ENCODE measurements around the gene TECPR2. TPM values are rescaled to one million over a fixed set of nuclear protein-coding genes. Genes with fewer than 3 reads are reported as not detected.

The TECPR2 gene
- total RNA-seq, 1 experiment from 2014 or later: 21.3 TPM

DNA sequence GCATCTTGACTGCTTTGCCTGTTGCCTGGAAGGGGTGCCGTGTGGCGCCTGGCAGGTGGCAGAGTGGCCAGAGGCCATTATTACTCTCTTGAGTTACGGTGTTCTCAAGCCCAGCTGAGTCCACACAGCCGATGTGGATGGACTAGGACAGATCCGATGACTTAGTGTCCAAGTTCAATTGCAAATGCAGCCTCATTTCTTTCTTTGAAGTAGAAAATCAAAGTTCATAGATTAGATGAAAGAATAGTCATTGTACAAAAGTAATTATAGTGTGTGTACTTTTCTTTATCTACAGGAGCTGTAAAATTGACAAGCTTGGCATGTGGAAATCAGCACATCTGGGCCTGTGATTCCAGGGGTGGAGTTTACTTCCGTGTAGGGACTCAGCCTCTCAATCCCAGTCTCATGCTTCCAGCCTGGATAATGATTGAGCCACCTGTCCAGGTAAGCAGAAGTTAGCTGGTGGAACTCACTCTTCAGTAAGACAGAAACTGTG is 102.2 kb downstream of the TECPR2 start:
- Mint-ChIP-seq H3K9me3 (peaks cover 4% of the 10 kb centered on the region; the same call in 1 of the 2 replicates), H3K4me3 (no peak overlapping the region), H3K27me3 (ENCODE audit: low read depth) (no peaks in the 10 kb centered on the region), H3K27ac (no peak overlapping the region), H3K36me3 (peaks cover 8% of the 10 kb centered on the region), H3K4me1 (no peaks in the 10 kb centered on the region)
- CTCF ChIA-PET: no interaction called here
- no peak for TF ChIP-seq ZNF423 (CRISPR knock-in tag; IDR thresholded peaks at IDR 0.05)
- TF ChIP-seq, protein P1, sequence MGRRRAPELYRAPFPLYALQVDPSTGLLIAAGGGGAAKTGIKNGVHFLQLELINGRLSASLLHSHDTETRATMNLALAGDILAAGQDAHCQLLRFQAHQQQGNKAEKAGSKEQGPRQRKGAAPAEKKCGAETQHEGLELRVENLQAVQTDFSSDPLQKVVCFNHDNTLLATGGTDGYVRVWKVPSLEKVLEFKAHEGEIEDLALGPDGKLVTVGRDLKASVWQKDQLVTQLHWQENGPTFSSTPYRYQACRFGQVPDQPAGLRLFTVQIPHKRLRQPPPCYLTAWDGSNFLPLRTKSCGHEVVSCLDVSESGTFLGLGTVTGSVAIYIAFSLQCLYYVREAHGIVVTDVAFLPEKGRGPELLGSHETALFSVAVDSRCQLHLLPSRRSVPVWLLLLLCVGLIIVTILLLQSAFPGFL (CRISPR knock-in tag; IDR thresholded peaks at IDR 0.05; ENCODE audit: borderline replicate concordance): no peak
- TF ChIP-seq, protein P2, sequence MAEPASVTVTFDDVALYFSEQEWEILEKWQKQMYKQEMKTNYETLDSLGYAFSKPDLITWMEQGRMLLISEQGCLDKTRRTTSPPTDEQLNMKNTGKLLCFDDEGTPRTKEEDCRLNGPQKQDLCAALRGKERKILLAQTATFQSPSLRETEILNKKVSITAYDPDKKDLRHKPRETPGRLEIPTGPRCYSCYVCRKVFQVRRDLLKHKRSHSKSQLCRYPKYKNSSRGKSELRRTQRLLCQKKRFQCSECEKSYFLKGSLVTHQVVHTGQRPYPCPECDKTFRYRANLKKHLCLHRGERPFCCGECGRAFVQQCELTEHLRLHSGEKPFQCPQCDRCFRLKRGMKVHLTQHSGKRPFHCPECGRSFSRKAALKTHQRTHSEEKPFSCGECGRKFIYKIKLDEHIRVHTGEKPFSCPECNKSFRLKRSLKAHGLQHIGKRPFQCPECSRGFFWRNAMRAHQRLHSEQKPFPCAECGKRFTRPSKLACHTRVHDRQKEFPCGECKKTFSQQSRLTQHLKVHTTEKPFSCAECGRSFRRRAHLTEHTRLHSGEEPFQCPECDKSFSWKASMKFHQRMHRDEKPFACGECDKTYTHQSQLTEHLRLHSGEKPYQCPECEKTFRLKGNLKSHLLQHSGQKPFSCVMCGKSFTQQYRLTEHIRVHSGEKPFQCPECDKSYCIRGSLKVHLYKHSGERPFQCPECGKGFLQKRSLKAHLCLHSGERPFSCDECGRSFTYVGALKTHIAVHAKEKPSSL (CRISPR knock-in tag; conservative IDR thresholded peaks at IDR 0.05): no peak
- TF ChIP-seq JAZF1 (CRISPR knock-in tag; IDR thresholded peaks at IDR 0.05): no peak
- no peak for TF ChIP-seq RORB (CRISPR knock-in tag; IDR thresholded peaks at IDR 0.05)
- no peak for TF ChIP-seq RELA (CRISPR knock-in tag; IDR thresholded peaks at IDR 0.05; ENCODE audit: borderline replicate concordance)
- no peak for TF ChIP-seq IRF2 (CRISPR knock-in tag; IDR thresholded peaks at IDR 0.05; ENCODE audit: borderline replicate concordance, low read depth)
- TF ChIP-seq KAT7 (CRISPR knock-in tag; IDR thresholded peaks at IDR 0.05; ENCODE audit: borderline replicate concordance): no peak
- no peak for TF ChIP-seq SMAD3 (CRISPR knock-in tag; IDR thresholded peaks at IDR 0.05; ENCODE audit: borderline replicate concordance)
- no peak for TF ChIP-seq HMGA2 (CRISPR knock-in tag; IDR thresholded peaks at IDR 0.05)
- TF ChIP-seq, protein P3, sequence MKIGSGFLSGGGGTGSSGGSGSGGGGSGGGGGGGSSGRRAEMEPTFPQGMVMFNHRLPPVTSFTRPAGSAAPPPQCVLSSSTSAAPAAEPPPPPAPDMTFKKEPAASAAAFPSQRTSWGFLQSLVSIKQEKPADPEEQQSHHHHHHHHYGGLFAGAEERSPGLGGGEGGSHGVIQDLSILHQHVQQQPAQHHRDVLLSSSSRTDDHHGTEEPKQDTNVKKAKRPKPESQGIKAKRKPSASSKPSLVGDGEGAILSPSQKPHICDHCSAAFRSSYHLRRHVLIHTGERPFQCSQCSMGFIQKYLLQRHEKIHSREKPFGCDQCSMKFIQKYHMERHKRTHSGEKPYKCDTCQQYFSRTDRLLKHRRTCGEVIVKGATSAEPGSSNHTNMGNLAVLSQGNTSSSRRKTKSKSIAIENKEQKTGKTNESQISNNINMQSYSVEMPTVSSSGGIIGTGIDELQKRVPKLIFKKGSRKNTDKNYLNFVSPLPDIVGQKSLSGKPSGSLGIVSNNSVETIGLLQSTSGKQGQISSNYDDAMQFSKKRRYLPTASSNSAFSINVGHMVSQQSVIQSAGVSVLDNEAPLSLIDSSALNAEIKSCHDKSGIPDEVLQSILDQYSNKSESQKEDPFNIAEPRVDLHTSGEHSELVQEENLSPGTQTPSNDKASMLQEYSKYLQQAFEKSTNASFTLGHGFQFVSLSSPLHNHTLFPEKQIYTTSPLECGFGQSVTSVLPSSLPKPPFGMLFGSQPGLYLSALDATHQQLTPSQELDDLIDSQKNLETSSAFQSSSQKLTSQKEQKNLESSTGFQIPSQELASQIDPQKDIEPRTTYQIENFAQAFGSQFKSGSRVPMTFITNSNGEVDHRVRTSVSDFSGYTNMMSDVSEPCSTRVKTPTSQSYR (CRISPR knock-in tag; IDR thresholded peaks at IDR 0.05): no peak
- TF ChIP-seq ZNF396 (CRISPR knock-in tag; IDR thresholded peaks at IDR 0.05; ENCODE audit: borderline replicate concordance): no peak
- TF ChIP-seq, protein P4, sequence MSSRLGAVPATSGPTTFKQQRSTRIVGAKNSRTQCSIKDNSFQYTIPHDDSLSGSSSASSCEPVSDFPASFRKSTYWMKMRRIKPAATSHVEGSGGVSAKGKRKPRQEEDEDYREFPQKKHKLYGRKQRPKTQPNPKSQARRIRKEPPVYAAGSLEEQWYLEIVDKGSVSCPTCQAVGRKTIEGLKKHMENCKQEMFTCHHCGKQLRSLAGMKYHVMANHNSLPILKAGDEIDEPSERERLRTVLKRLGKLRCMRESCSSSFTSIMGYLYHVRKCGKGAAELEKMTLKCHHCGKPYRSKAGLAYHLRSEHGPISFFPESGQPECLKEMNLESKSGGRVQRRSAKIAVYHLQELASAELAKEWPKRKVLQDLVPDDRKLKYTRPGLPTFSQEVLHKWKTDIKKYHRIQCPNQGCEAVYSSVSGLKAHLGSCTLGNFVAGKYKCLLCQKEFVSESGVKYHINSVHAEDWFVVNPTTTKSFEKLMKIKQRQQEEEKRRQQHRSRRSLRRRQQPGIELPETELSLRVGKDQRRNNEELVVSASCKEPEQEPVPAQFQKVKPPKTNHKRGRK (CRISPR knock-in tag; IDR thresholded peaks at IDR 0.05; ENCODE audit: borderline replicate concordance): no peak
- TF ChIP-seq PRRX2 (CRISPR knock-in tag; IDR thresholded peaks at IDR 0.05): no peak
- TF ChIP-seq TCF7 (CRISPR knock-in tag; IDR thresholded peaks at IDR 0.05; ENCODE audit: low read depth): no peak
- TF ChIP-seq NFATC4 (CRISPR knock-in tag; IDR thresholded peaks at IDR 0.05): no peak
- TF ChIP-seq ESRRA (CRISPR knock-in tag; IDR thresholded peaks at IDR 0.05; ENCODE audit: borderline replicate concordance): no peak
- DNase-seq (ENCODE audit: low spot score) (no peak), ATAC-seq (no peak)
- POLR2A ChIA-PET: no interaction called here

DNA sequence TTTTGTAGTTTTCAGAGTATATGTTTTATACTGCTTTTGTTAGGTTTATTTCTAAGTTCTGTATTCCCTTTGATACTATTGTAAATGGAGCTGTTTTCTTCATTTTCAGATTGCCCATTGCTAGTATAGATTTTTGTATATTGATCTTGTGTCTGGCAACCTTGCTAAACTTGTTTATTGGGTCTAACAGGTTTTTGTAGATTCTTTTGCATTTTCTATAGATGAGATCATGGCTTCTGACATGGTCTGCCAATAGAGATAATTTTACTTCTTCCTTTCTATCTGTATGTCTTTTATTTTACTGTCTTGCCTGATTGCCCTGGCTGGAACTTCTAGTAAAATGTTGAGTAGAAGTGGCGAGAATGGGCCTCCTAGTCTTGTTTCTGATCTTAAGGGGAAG is 106.5 kb downstream of the TECPR2 start:
- peaks cover 5% of the 10 kb centered on the region; the same call in 1 of the 2 replicates for H3K36me3 Mint-ChIP-seq
- no peaks in the 10 kb centered on the region for H3K27me3 Mint-ChIP-seq (ENCODE audit: low read depth)
- no peak for ATAC-seq
- no peak overlapping the region for H3K4me3 Mint-ChIP-seq
- no peaks in the 10 kb centered on the region for H3K4me1 Mint-ChIP-seq
- no peak overlapping the region for H3K27ac Mint-ChIP-seq
- ChIA-PET POLR2A (no interaction called here), CTCF (no interaction called here)
- no peaks in the 10 kb centered on the region for H3K9me3 Mint-ChIP-seq
- DNase-seq (ENCODE audit: low spot score): no peak
- no peak for TF ChIP-seq NR1H2 (CRISPR knock-in tag; IDR thresholded peaks at IDR 0.05)
- TF ChIP-seq, protein P5, sequence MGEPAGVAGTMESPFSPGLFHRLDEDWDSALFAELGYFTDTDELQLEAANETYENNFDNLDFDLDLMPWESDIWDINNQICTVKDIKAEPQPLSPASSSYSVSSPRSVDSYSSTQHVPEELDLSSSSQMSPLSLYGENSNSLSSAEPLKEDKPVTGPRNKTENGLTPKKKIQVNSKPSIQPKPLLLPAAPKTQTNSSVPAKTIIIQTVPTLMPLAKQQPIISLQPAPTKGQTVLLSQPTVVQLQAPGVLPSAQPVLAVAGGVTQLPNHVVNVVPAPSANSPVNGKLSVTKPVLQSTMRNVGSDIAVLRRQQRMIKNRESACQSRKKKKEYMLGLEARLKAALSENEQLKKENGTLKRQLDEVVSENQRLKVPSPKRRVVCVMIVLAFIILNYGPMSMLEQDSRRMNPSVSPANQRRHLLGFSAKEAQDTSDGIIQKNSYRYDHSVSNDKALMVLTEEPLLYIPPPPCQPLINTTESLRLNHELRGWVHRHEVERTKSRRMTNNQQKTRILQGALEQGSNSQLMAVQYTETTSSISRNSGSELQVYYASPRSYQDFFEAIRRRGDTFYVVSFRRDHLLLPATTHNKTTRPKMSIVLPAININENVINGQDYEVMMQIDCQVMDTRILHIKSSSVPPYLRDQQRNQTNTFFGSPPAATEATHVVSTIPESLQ (CRISPR knock-in tag; IDR thresholded peaks at IDR 0.05): no peak
- TF ChIP-seq, protein P6, sequence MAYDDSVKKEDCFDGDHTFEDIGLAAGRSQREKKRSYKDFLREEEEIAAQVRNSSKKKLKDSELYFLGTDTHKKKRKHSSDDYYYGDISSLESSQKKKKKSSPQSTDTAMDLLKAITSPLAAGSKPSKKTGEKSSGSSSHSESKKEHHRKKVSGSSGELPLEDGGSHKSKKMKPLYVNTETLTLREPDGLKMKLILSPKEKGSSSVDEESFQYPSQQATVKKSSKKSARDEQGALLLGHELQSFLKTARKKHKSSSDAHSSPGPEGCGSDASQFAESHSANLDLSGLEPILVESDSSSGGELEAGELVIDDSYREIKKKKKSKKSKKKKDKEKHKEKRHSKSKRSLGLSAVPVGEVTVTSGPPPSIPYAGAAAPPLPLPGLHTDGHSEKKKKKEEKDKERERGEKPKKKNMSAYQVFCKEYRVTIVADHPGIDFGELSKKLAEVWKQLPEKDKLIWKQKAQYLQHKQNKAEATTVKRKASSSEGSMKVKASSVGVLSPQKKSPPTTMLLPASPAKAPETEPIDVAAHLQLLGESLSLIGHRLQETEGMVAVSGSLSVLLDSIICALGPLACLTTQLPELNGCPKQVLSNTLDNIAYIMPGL (CRISPR knock-in tag; IDR thresholded peaks at IDR 0.05): no peak
